Activated CD8-positive, alpha-beta memory T cell treated with anti-CD3 and anti-CD28 coated beads, Interleukin-2, amount 50 U/mL, for 24 hours (primary cell): ENCODE results near the gene ITGA1.
"Not testable (repeated sequence)": the region's sequence is repeated elsewhere in the genome, so short reads cannot be mapped to it uniquely, and the experiment has no call there.

Experiments
- DNase-seq: peaks from one replicate; pipeline ENCODE4 v3.0.0-alpha.2; 2020; ENCODE audit errors: extremely low read depth

ITGA1 gene

GRCh38 chr5:52864371-52864770 is 76.7 kb downstream of the ITGA1 start:
- DNase-seq = no peak

- no peak for DNase-seq
These were observed 77.2 kb downstream of the ITGA1 start for GRCh38 chr5:52864884-52865283.

GRCh38 chr5:52865991-52866390 is 78.3 kb downstream of the ITGA1 start:
- DNase-seq = not testable (repeated sequence)

- no peak for DNase-seq
These were observed 80.1 kb downstream of the ITGA1 start for GRCh38 chr5:52867809-52868208.

- no peak for DNase-seq
These were observed 80.7 kb downstream of the ITGA1 start for GRCh38 chr5:52868417-52868816.

- no peak for DNase-seq
These were observed 81.7 kb downstream of the ITGA1 start for GRCh38 chr5:52869391-52869790.

- DNase-seq = no peak
These were observed 82.7 kb downstream of the ITGA1 start for GRCh38 chr5:52870448-52870847.

GRCh38 chr5:52875827-52876226 is 88.1 kb downstream of the ITGA1 start:
- no peak for DNase-seq

GRCh38 chr5:52876456-52876855 is 88.7 kb downstream of the ITGA1 start:
- DNase-seq = no peak

GRCh38 chr5:52878656-52879055 is 90.9 kb downstream of the ITGA1 start:
- DNase-seq = no peak

- no peak for DNase-seq
These were observed 92.8 kb downstream of the ITGA1 start for GRCh38 chr5:52880541-52880940.

GRCh38 chr5:52881468-52881867 is 93.8 kb downstream of the ITGA1 start:
- DNase-seq = no peak

GRCh38 chr5:52883110-52883509 is 95.4 kb downstream of the ITGA1 start:
- DNase-seq = no peak

- no peak for DNase-seq
These were observed 96.7 kb downstream of the ITGA1 start for GRCh38 chr5:52884453-52884852.

GRCh38 chr5:52885614-52886013 is 97.9 kb downstream of the ITGA1 start:
- DNase-seq = no peak

- no peak for DNase-seq
These were observed 98.5 kb downstream of the ITGA1 start for GRCh38 chr5:52886206-52886605.

- no peak for DNase-seq
These were observed 99.3 kb downstream of the ITGA1 start for GRCh38 chr5:52887066-52887465.

GRCh38 chr5:52888363-52888762 is 100.6 kb downstream of the ITGA1 start:
- DNase-seq = no peak

- DNase-seq = no peak
These were observed 104.6 kb downstream of the ITGA1 start for GRCh38 chr5:52892242-52892878.

GRCh38 chr5:52893105-52893504 is 105.4 kb downstream of the ITGA1 start:
- DNase-seq = no peak

- DNase-seq = no peak
These were observed 106.1 kb downstream of the ITGA1 start for GRCh38 chr5:52893863-52894262.

GRCh38 chr5:52894451-52894850 is 106.7 kb downstream of the ITGA1 start:
- DNase-seq = no peak

GRCh38 chr5:52895075-52895474 is 107.4 kb downstream of the ITGA1 start:
- DNase-seq = no peak
